CD14-positive monocyte (primary cell): Measurements from ENCODE around the gene NPLOC4. TPM values are rescaled to one million over a fixed set of nuclear protein-coding genes. Genes with fewer than 3 reads are reported as not detected.

Source experiments
- DNase-seq, 3 donors: peaks; one replicate each; pipeline ENCODE4 v3.0.0-alpha.2; 2011 to 2022
- H2AFZ ChIP-seq: 2 replicates; pipeline ENCODE4 v1.6.0; 2012; ENCODE audit warnings: mild to moderate bottlenecking, low read depth, low read length, inconsistent platforms; ENCODE audit not compliant: insufficient read depth, poor library complexity, severe bottlenecking
- H3K27ac ChIP-seq, 2 donors: 1 replicate in 1 of 2; 2 replicates in 1 of 2; pipeline ENCODE4 v1.5.1; 2012 to 2013; ENCODE audit warnings: low read length in 2 of 2, control low read depth in 1 of 2, inconsistent platforms in 1 of 2, low read depth in 1 of 2, mild to moderate bottlenecking in 1 of 2
- H3K27me3 ChIP-seq, 2 donors: one replicate each; pipeline versions ENCODE4 v1.6.0 to v1.6.1; 2011 to 2013; ENCODE audit warnings: low read length in 2 of 2; ENCODE audit not compliant: control insufficient read depth in 2 of 2, insufficient read depth in 2 of 2
- H3K36me3 ChIP-seq, 2 donors: replicated peaks in 1 of 2; 1 replicate in 1 of 2; 2 replicates in 1 of 2; pipeline versions ENCODE4 v1.5.1 to v1.6.1; 2012 to 2013; ENCODE audit warnings: low read length in 2 of 2, control low read depth in 1 of 2, inconsistent platforms in 1 of 2, mild to moderate bottlenecking in 1 of 2; ENCODE audit not compliant: insufficient read depth in 2 of 2, control insufficient read depth in 1 of 2
- H3K4me1 ChIP-seq, 2 donors: 1 replicate in 1 of 2; 2 replicates in 1 of 2; pipeline versions ENCODE4 v1.5.1 to v1.6.1; 2012 to 2013; ENCODE audit warnings: low read length in 2 of 2, control low read depth in 1 of 2, inconsistent platforms in 1 of 2, mild to moderate bottlenecking in 1 of 2, moderate library complexity in 1 of 2; ENCODE audit not compliant: insufficient read depth in 2 of 2, control insufficient read depth in 1 of 2
- H3K4me2 ChIP-seq: replicated peaks from 2 replicates; pipeline ENCODE3; 2012; ENCODE audit warnings: low read length, moderate library complexity, mild to moderate bottlenecking; ENCODE audit not compliant: poor library complexity, severe bottlenecking; ENCODE audit errors: extremely low read depth
- H3K4me3 ChIP-seq, 3 experiments: fragments of 200-600 bp in 1 of 3; sonication (generic) in 1 of 3; replicated peaks in 1 of 3; 1 replicate in 2 of 3; 2 replicates in 1 of 3; pipeline ENCODE4 v1.5.1; 2011 to 2013; ENCODE audit warnings: low read length in 3 of 3, mild to moderate bottlenecking in 3 of 3, control low read depth in 2 of 3, low read depth in 2 of 3, inconsistent platforms in 1 of 3, moderate library complexity in 1 of 3
- H3K79me2 ChIP-seq: 2 replicates; pipeline ENCODE4 v1.6.0; 2012; ENCODE audit warnings: mild to moderate bottlenecking, control low read depth, inconsistent platforms, low read length, moderate library complexity; ENCODE audit not compliant: insufficient read depth
- H3K9ac ChIP-seq: 2 replicates; pipeline ENCODE4 v1.6.0; 2017; ENCODE audit warnings: low read length, mild to moderate bottlenecking; ENCODE audit not compliant: insufficient read depth, poor library complexity, severe bottlenecking
- H3K9me3 ChIP-seq, 2 donors: replicated peaks in 1 of 2; 1 replicate in 1 of 2; 2 replicates in 1 of 2; pipeline versions ENCODE4 v1.5.1 to v1.6.1; 2012 to 2013; ENCODE audit warnings: low read length in 2 of 2, control low read depth in 1 of 2; ENCODE audit not compliant: control insufficient read depth in 1 of 2, insufficient read depth in 1 of 2
- H4K20me1 ChIP-seq: 2 replicates; pipeline ENCODE4 v1.6.0; 2012; ENCODE audit warnings: mild to moderate bottlenecking, low read length, control low read depth, moderate library complexity; ENCODE audit not compliant: insufficient read depth
- H3K27ac Mint-ChIP-seq, 7 donors: one replicate each; pipeline ENCODE4 v1.8.0; 2020; ENCODE audit warnings: mild to moderate bottlenecking in 7 of 7, mixed read lengths in 7 of 7, moderate library complexity in 6 of 7, inconsistent platforms in 2 of 7
- H3K27me3 Mint-ChIP-seq, 3 donors: one replicate each; pipeline ENCODE4 v1.8.0; 2021 to 2022; ENCODE audit warnings: low read depth in 3 of 3, mild to moderate bottlenecking in 3 of 3, mixed read lengths in 3 of 3, moderate library complexity in 3 of 3, inconsistent platforms in 1 of 3
- H3K36me3 Mint-ChIP-seq, 2 donors: one replicate each; pipeline ENCODE4 v1.8.0; 2020; ENCODE audit warnings: mixed read lengths in 2 of 2, inconsistent platforms in 1 of 2, mild to moderate bottlenecking in 1 of 2
- H3K4me1 Mint-ChIP-seq: one replicate; pipeline ENCODE4 v1.8.0; 2020; ENCODE audit warnings: mild to moderate bottlenecking, mixed read lengths
- H3K4me3 Mint-ChIP-seq, 2 donors: one replicate each; pipeline ENCODE4 v1.8.0; 2020; ENCODE audit warnings: mild to moderate bottlenecking in 2 of 2, mixed read lengths in 2 of 2, moderate library complexity in 1 of 2
- H3K9me3 Mint-ChIP-seq, 7 donors: one replicate each; pipeline ENCODE4 v1.8.0; 2020 to 2022; ENCODE audit warnings: mixed read lengths in 7 of 7, mild to moderate bottlenecking in 6 of 7, moderate library complexity in 6 of 7, inconsistent platforms in 2 of 7
- WGBS: methylation state at CpG from one replicate; pipeline ENCODE4 v1.1.5; 2013; ENCODE audit warnings: missing lambda C conversion rate; ENCODE audit not compliant: insufficient coverage; 5-methylcytosine and 5-hydroxymethylcytosine counted together
- intact Hi-C, 2 donors: fragments of 100-400 bp; cut with micrococcal nuclease; formaldehyde crosslinking; loops; one replicate each; pipeline versions ENCODE4 v1.15.0 to v1.15.1; 2023
- polyA plus RNA-seq, 3 donors: library from polyadenylated mRNA; depleted of rRNA in 1 of 3; unstranded in 2 of 3; stranded (reverse) in 1 of 3; fragments of 300-500 nt in 2 of 3; fragments of >200 nt in 1 of 3; fragmentation: Illumina TruSeq in 2 of 3; gene quantifications; 1 replicate in 2 of 3; 2 replicates in 1 of 3; pipeline ENCODE4 v1.2.3, GENCODE V29; 2012 to 2021
- TF ChIP-seq, protein P1 (sequence below): fragments of 200-600 bp; IDR thresholded peaks from one replicate; pipeline ENCODE4 v1.8.0; 2022; ENCODE audit warnings: antibody characterized with exemption, mild to moderate bottlenecking

The NPLOC4 gene
- polyA plus RNA-seq, 3 donors = 92.1 to 112 (median 106) TPM

- Histone ChIP-seq H3K27ac (no peak overlapping the region), H2AFZ (no peak overlapping the region), H3K27me3 (no peaks in the 10 kb centered on the region), H3K4me1 (peaks cover 22 to 25% of the 10 kb centered on the region in 2 donors), H3K4me3 (no peak overlapping the region), H3K9me3 (no peaks in the 10 kb centered on the region), H3K9ac (no peak overlapping the region), H4K20me1 (peaks cover 28% of the 10 kb centered on the region), H3K36me3 (peaks cover 22 to 24% of the 10 kb centered on the region in 2 donors), H3K4me2 (no peak overlapping the region), H3K79me2 (peaks cover 52% of the 10 kb centered on the region)
- H3K9me3 Mint-ChIP-seq = peaks cover 0 to under 1% (median 0%) of the 10 kb centered on the region in 7 donors
- DNase-seq = no peak
- peaks cover 15 to 30% of the 10 kb centered on the region in 2 donors for H3K36me3 Mint-ChIP-seq
- peaks cover 25% of the 10 kb centered on the region for H3K4me1 Mint-ChIP-seq
- H3K4me3 Mint-ChIP-seq = no peak overlapping the region
- intact Hi-C loops = loop anchor here in 1 of 2 donors (2.0 kb wide), 1 partner anchor 21 kb away; the partner anchor contains the start of gene MRPL12
- H3K27ac Mint-ChIP-seq = no peak overlapping the region
- WGBS = 98% methylated on average over 15 of the region's 17 CpGs
- peaks cover 0 to 1% (median 0%) of the 10 kb centered on the region in 3 donors for H3K27me3 Mint-ChIP-seq
- TF ChIP-seq, protein P1, sequence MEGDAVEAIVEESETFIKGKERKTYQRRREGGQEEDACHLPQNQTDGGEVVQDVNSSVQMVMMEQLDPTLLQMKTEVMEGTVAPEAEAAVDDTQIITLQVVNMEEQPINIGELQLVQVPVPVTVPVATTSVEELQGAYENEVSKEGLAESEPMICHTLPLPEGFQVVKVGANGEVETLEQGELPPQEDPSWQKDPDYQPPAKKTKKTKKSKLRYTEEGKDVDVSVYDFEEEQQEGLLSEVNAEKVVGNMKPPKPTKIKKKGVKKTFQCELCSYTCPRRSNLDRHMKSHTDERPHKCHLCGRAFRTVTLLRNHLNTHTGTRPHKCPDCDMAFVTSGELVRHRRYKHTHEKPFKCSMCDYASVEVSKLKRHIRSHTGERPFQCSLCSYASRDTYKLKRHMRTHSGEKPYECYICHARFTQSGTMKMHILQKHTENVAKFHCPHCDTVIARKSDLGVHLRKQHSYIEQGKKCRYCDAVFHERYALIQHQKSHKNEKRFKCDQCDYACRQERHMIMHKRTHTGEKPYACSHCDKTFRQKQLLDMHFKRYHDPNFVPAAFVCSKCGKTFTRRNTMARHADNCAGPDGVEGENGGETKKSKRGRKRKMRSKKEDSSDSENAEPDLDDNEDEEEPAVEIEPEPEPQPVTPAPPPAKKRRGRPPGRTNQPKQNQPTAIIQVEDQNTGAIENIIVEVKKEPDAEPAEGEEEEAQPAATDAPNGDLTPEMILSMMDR = no peak
Observed at GRCh38 chr17:81681672-81682071, 44.8 kb upstream of the NPLOC4 start.

- Histone ChIP-seq H2AFZ (no peak overlapping the region), H3K4me1 (peaks cover 19 to 20% of the 10 kb centered on the region in 2 donors), H3K79me2 (peaks cover 37% of the 10 kb centered on the region), H3K4me3 (no peak overlapping the region), H3K9me3 (no peaks in the 10 kb centered on the region), H3K27ac (no peak overlapping the region), H3K27me3 (no peaks in the 10 kb centered on the region), H4K20me1 (peaks cover 17% of the 10 kb centered on the region), H3K36me3 (peaks cover 8 to 9% of the 10 kb centered on the region in 2 donors), H3K9ac (no peak overlapping the region), H3K4me2 (no peak overlapping the region)
- H3K27me3 Mint-ChIP-seq = peaks cover 0 to 1% (median 0%) of the 10 kb centered on the region in 3 donors
- H3K36me3 Mint-ChIP-seq = peaks cover 5 to 20% of the 10 kb centered on the region in 2 donors
- no peak for DNase-seq
- H3K9me3 Mint-ChIP-seq = peaks cover 0 to 3% (median 0%) of the 10 kb centered on the region in 7 donors
- WGBS = 98% methylated on average over 10 of the region's 11 CpGs
- intact Hi-C loops = no loop called here
- H3K4me1 Mint-ChIP-seq = peaks cover 18% of the 10 kb centered on the region
- no peak overlapping the region for H3K4me3 Mint-ChIP-seq
- TF ChIP-seq, protein P1 = no peak
- no peak overlapping the region for H3K27ac Mint-ChIP-seq
Observed at GRCh38 chr17:81680150-81680549, 43.2 kb upstream of the NPLOC4 start.
